HFFc6 (cell line): ENCODE measurements around the gene TAS2R4. TPM values are rescaled to one million over a fixed set of nuclear protein-coding genes. Genes with fewer than 3 reads are reported as not detected.
"Not testable (repeated sequence)": the region's sequence is repeated elsewhere in the genome, so short reads cannot be mapped to it uniquely, and the experiment has no call there.

Experiments
- DNase-seq: peaks from one replicate; pipeline ENCODE4 v3.0.0-alpha.2; 2018
- H3K27ac Mint-ChIP-seq: 2 replicates; pipeline ENCODE4 v1.8.0; 2020; ENCODE audit warnings: mild to moderate bottlenecking, mixed read lengths
- H3K27me3 Mint-ChIP-seq: 2 replicates; pipeline ENCODE4 v1.8.0; 2021; ENCODE audit warnings: mild to moderate bottlenecking, moderate library complexity, mixed read lengths; ENCODE audit not compliant: insufficient read depth
- H3K36me3 Mint-ChIP-seq: 2 replicates; pipeline ENCODE4 v1.8.0; 2021; ENCODE audit warnings: low read depth, mixed read lengths
- H3K4me1 Mint-ChIP-seq: 2 replicates; pipeline ENCODE4 v1.8.0; 2020; ENCODE audit warnings: low read depth, mixed read lengths
- H3K4me3 Mint-ChIP-seq: 2 replicates; pipeline ENCODE4 v1.8.0; 2020; ENCODE audit warnings: mild to moderate bottlenecking, moderate library complexity, mixed read lengths
- H3K9me3 Mint-ChIP-seq: 2 replicates; pipeline ENCODE4 v1.8.0; 2020; ENCODE audit warnings: mild to moderate bottlenecking, mixed read lengths
- total RNA-seq, 6 experiments: library from RNA; stranded (reverse); fragmentation: NEBNext Ultra II Directional; extraction: Animal tissue kit (Norgen Biotek cat#: 25700); gene quantifications; 2 replicates in 1 of 6; 3 replicates in 5 of 6; pipeline ENCODE4 v1.2.3, GENCODE V29; 2021
- TF ChIP-seq, protein P1 (sequence below): fragments of 200-600 bp; sonication (generic); IDR thresholded peaks from 2 replicates; pipeline ENCODE4 v1.5.0; 2021; ENCODE audit warnings: antibody characterized with exemption, mild to moderate bottlenecking

TAS2R4 gene
- total RNA-seq, 6 experiments from 2014 or later: 0.07 to 0.12 (median 0.07) TPM; not detected in 3

DNA sequence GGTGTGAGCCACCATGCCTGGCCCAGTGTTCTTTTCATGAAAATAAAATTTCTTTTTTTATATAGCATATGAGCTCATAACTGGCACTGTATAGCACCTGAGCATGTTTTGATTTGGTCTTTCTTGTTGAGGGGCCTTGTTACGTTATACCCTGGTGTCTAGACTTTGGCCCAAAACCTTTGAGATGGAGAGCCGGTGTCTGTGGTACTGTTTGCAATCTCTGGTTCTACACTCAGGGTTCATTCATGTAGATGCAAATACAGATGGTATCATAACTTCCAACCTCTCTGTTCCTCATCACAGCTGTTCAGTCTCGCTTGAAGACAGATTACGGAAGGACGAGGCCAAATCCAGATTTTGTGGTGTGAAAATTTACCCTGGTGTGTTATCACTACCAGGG, 13.4 kb downstream of the TAS2R4 start, which contains the start of gene TAS2R5:
TSS of gene TAS2R5 (plus strand) at position 301 of the 400 bp plus-strand sequence. CDS start 145 bp downstream, outside the sequence.
- no peak for DNase-seq
- TF ChIP-seq, protein P1, sequence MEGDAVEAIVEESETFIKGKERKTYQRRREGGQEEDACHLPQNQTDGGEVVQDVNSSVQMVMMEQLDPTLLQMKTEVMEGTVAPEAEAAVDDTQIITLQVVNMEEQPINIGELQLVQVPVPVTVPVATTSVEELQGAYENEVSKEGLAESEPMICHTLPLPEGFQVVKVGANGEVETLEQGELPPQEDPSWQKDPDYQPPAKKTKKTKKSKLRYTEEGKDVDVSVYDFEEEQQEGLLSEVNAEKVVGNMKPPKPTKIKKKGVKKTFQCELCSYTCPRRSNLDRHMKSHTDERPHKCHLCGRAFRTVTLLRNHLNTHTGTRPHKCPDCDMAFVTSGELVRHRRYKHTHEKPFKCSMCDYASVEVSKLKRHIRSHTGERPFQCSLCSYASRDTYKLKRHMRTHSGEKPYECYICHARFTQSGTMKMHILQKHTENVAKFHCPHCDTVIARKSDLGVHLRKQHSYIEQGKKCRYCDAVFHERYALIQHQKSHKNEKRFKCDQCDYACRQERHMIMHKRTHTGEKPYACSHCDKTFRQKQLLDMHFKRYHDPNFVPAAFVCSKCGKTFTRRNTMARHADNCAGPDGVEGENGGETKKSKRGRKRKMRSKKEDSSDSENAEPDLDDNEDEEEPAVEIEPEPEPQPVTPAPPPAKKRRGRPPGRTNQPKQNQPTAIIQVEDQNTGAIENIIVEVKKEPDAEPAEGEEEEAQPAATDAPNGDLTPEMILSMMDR: no peak
- no peaks in the 10 kb centered on the region for H3K27me3 Mint-ChIP-seq
- no peaks in the 10 kb centered on the region for H3K36me3 Mint-ChIP-seq
- no peak within 1 kb of the TSS for H3K4me3 Mint-ChIP-seq
- no peaks in the 10 kb centered on the region for H3K9me3 Mint-ChIP-seq
- no peaks in the 10 kb centered on the region for H3K4me1 Mint-ChIP-seq
- H3K27ac Mint-ChIP-seq: no peak within 1 kb of the TSS

DNA sequence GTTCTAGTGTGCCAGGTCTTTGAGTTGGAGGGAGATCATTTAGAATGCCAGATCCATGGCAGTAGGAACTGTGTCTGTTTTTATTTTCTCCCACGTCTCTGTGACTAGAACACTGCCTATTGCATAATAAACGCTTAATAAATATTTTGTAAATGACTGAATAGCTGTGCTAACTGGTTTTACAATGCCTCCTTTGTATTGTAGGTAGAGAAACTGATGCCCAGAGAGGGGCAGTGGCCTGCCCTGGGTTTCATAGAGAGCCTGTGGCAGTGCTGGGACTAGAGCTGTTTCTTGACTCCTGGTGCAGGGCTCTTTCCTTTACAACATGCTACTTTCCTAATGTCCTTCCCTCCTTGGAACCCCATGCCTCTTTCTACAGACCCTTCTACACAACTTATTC, 16.1 kb downstream of the TAS2R4 start:
- DNase-seq: no peak
- TF ChIP-seq, protein P1: no peak
- peaks cover 2% of the 10 kb centered on the region; the same call in 1 of the 2 replicates for H3K27me3 Mint-ChIP-seq

DNA sequence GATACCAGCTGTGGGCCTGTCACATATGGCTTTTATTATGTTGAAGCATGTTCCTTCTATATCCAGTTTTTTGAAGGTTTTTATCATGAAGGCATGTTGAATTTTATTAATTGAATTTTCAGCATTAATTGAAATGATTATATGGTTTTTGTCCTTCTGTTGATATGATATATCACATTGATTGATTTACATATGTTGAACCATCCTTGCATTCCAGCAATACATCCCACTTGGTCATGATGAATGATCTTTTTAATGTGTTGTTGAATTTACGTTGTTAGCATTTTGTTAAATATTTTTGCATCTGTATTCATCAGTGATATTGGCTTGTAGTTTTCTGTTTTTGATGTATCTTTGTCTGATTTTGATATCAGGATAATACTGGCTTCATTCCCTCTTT, 43.6 kb downstream of the TAS2R4 start:
- Mint-ChIP-seq H3K4me1 (no peaks in the 10 kb centered on the region), H3K4me3 (no peak overlapping the region), H3K36me3 (0 out of 2 replicates have a peak, but pooled peaks cover 5% of the 10 kb centered on the region), H3K27ac (no peak overlapping the region), H3K27me3 (no peaks in the 10 kb centered on the region; the same call in 1 of the 2 replicates), H3K9me3 (peaks cover 45% of the 10 kb centered on the region)
- DNase-seq: no peak
- TF ChIP-seq, protein P1: no peak

More for the DNA sequence above, 16.1 kb downstream of the TAS2R4 start:
- Mint-ChIP-seq H3K27ac (no peak overlapping the region), H3K4me1 (no peaks in the 10 kb centered on the region), H3K4me3 (no peak overlapping the region), H3K9me3 (no peaks in the 10 kb centered on the region), H3K36me3 (no peaks in the 10 kb centered on the region)

DNA sequence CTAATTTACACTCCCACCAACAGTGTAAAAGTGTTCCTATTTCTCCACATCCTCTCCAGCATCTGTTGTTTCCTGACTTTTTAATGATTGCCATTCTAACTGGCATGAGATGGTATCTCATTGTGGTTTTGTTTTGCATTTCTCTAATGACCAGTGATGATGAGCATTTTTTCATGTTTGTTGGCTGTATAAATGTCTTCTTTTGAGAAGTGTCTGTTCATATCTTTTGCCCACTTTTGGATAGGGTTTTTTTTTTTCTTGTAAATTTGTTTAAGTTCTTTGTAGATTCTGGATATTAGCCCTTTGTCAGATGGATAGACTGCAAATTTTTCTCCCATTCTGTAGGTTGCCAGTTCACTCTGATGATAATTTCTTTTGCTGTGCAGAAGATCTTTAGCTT, 46.0 kb downstream of the TAS2R4 start:
- H3K9me3 Mint-ChIP-seq: peaks cover 45% of the 10 kb centered on the region
- not testable (repeated sequence) for H3K27ac Mint-ChIP-seq, DNase-seq, H3K4me1 Mint-ChIP-seq, H3K4me3 Mint-ChIP-seq, H3K27me3 Mint-ChIP-seq, H3K36me3 Mint-ChIP-seq

Other genes with a start within 250 kb of the TAS2R4 start
- gene AGK, start 225.3 kb upstream of the TAS2R4 start, total RNA-seq: 10 to 100 TPM; 14.7 to 18.0 (median 16.1) TPM
- 1 to 10 TPM; 3.4 to 3.8 (median 3.6) TPM for gene DENND11, start 74.5 kb upstream of the TAS2R4 start, total RNA-seq
- gene WEE2, start 68.3 kb upstream of the TAS2R4 start, total RNA-seq: not detected
- 100 to 1,000 TPM; 122 to 180 (median 147) TPM for gene SSBP1, start 38.3 kb upstream of the TAS2R4 start, total RNA-seq
- gene TAS2R3, start 12.6 kb upstream of the TAS2R4 start, total RNA-seq: under 1 TPM in 2 of 6 experiments, not detected in 4; 0.17 to 0.26 TPM
- gene TAS2R5, start 13.5 kb downstream of the TAS2R4 start, total RNA-seq: under 1 TPM in 4 of 6 experiments, not detected in 2; 0.17 to 0.21 (median 0.18) TPM
- not detected for gene PRSS37, start 64.8 kb downstream of the TAS2R4 start, total RNA-seq
- gene OR9A4, start 139.7 kb downstream of the TAS2R4 start, total RNA-seq: not detected
- not detected for gene CLEC5A, start 170.3 kb downstream of the TAS2R4 start, total RNA-seq
- gene TAS2R38, start 197.1 kb downstream of the TAS2R4 start, total RNA-seq: not detected
- under 1 TPM in 5 of 6 experiments, not detected in 1; 0.03 to 0.07 (median 0.05) TPM for gene MGAM, start 219.2 kb downstream of the TAS2R4 start, total RNA-seq